ENCODE measurements around the gene CELF2.

CELF2 gene

GRCh38 chr10:11282661-11283060 lies 265.0 kb downstream of the CELF2 start:
- DNase-seq = no peak

- DNase-seq = no peak
Measured at GRCh38 chr10:11284291-11285085, 266.8 kb downstream of the CELF2 start.

DNA sequence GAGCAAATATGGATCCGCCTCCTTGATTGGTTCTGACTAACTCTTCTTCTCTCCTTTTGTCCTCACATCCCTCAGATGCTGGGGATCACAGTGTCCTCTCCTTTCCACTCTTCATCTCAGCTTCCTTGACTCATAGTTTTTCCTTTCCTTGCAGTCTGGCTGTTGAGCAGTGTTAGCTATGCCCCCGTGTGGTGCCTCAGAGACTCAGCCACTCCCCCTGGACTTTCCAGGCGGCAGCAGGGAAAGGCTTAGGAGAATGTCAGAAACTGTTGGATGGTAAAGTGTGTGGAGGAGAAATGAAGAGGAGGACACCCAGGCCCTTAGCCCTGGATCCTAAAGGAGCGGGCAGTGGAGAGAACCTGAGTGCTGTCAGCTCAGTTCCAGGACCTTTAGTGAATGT lies 267.5 kb downstream of the CELF2 start:
- no peak for DNase-seq

DNA sequence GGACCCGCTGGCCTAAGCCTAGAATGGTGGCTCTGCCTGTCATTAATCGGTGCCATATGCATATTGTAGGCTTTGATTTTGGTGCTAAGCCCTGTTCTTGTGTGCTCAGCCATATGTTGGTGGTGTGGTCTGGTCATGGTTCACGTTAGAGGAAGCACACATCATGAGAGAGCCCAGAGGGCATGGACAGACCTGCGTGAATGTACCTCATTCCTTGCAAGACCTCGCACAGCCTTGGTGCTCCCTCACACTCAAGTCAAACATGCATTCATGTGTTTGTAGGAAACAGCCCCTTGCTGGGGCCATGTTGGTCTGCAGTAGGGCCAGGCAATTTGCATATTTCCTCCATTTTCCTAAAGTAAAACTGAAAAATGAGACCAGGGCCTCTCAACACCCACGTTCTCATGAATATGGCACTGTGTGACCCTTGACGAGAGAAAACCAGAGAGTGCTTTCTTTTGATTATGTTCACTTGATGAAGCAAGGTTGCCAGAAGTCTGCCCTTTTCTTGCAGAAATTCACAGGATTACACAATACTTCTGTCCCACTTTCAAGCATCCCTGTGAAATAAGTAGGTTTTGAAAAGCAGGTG lies 268.7 kb downstream of the CELF2 start:
- peak; percentile 59 to 81 for DNase-seq

DNA sequence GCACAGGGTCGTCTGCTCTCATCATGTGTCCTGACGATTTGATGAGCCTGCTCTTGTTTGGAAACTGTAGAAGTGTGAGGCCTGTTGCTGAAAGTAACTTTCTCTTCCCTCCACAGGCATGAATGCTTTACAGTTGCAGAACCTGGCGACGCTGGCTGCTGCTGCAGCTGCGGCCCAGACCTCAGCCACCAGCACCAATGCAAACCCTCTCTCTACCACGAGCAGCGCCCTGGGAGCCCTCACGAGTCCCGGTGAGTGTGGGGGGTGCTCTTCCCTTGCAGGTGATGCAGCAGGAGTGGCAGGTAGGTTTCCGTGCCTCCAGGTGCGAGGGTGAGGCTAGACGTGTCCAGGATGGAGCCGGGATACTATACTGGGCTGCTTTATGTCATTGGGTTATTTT lies 270.6 kb downstream of the CELF2 start:
- no peak for DNase-seq

GRCh38 chr10:11290156-11290890 lies 272.7 kb downstream of the CELF2 start:
- no peak for DNase-seq

DNA sequence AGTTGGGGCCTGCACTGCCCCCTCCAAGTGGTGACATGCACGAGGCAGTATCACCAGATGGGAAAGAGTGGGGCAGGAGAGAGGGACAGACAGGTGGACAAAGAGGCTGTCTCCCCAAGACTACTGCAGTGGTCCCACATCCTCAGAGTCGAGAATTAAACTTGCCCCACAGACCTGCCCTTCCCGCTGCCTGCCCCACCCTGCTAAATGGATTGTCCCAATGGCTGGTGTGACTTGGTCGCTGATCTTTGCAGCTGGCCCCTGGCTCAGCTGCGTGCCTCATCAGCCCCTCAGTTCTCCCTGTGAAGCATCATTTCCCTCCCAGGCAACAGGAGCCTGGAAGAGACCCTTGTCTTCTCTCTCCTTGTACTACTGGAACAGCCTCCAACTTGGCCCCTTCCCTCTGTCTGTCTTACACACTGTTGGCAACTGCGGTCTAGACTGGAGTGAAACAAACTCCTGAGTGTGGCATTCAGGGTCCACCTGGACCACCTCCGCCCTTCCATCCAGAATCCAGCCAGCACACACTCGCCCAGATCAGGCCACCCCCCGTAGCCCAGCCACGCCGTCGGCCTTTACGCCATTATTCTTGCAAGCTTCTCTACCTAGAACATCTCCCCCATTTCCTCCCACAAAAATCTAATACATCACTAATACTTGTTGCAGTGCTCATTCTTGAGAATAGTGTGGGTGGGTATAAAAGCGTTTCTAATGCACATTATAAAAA lies 275.1 kb downstream of the CELF2 start:
- no peak for DNase-seq

GRCh38 chr10:11293332-11293731 lies 275.7 kb downstream of the CELF2 start:
- no peak for DNase-seq

DNA sequence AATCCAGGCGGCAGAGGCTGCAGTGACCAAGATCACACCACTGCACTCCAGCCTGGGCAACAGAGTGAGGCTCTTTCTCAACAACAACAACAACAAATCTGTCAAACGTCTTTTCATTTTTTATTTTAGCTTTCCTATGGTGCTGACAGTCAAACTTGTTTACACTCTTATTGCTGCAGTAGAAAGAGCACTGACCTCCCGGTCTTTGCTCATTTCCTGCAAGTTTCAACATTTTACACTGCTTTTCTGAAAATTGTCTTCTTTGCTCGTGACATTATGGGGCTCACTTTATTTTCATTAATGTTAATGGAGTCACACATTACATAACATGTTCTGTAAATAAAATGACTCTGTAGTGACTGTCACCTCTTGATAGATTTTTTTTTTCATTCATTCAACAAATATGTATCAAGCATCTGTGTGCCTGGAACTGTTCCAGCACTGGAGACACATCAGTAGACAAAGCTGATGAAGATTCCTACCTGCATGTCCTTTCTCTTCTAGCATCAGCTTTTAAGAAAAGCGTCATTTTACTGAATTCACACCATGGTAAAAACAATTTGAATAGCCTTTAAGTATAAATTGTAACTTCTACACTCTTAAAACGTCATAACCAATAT lies 277.3 kb downstream of the CELF2 start:
- DNase-seq = no peak

GRCh38 chr10:11295492-11295891 lies 277.8 kb downstream of the CELF2 start:
- DNase-seq = no peak

GRCh38 chr10:11297136-11297535 lies 279.5 kb downstream of the CELF2 start:
- DNase-seq = no peak

GRCh38 chr10:11298116-11298515 lies 280.4 kb downstream of the CELF2 start:
- no peak for DNase-seq

DNA sequence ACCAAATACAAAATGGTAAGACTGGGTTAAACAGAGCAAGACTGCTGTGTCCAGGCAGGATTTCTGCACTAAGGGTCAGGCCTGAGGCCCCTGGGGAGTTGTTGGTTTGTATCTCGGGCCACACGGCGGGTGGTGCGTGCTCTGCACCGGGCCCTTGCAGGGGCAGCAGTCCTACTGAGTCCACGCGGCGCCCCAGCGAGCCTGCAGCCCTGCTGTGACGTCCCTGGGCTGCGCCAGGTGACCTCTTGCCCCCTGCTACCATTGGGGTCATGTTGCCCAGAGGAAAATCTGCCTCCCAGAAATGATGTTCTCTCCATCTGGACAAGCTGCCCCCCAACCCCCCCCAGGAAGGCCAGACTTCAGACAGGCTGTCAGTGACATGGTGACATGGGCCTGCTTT lies 281.5 kb downstream of the CELF2 start:
- no peak for DNase-seq

DNA sequence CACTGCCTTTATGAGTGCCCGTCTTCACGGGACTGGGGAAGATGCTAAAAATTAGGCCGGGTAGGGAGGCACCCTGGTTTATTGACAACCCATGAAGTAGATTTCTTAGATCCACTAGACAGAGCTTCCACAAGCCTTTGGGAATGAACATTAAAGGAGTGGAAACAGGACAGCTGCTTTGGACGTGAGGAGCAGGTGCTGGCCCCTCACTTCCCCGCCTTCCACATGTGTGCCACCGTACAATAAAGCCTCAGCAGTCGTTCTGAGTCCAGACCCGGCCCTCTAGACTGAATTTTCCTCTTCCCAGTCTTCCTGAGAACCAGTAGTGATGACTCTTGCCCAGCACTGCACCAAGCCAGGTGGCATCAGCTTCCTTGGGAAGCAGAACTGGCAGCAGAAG lies 282.4 kb downstream of the CELF2 start:
- DNase-seq = no peak

DNA sequence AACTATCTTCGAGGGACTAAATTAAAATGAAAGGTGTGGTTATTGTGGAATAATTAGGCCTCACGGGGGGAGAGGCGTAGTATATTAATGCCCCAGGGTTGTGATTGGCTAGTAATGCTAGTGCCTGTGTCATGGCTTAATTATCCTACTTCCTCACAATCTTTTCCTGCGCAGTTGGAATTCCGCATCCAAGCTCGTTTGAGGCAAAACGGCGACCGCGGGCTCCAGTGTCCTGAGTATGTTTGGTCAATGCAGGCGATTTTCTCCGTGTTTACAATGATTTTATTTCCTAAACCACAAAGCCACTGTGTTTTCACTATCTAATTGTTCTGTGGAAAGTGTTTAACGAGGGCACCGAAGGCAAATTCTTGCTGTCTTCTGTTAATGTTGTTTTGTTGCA lies 282.9 kb downstream of the CELF2 start:
- DNase-seq = no peak

GRCh38 chr10:11301571-11302111 lies 284.0 kb downstream of the CELF2 start:
- DNase-seq = no peak

GRCh38 chr10:11302181-11302580 lies 284.5 kb downstream of the CELF2 start:
- DNase-seq = no peak

- DNase-seq = no peak
Measured at GRCh38 chr10:11303361-11304170, 285.9 kb downstream of the CELF2 start.

DNA sequence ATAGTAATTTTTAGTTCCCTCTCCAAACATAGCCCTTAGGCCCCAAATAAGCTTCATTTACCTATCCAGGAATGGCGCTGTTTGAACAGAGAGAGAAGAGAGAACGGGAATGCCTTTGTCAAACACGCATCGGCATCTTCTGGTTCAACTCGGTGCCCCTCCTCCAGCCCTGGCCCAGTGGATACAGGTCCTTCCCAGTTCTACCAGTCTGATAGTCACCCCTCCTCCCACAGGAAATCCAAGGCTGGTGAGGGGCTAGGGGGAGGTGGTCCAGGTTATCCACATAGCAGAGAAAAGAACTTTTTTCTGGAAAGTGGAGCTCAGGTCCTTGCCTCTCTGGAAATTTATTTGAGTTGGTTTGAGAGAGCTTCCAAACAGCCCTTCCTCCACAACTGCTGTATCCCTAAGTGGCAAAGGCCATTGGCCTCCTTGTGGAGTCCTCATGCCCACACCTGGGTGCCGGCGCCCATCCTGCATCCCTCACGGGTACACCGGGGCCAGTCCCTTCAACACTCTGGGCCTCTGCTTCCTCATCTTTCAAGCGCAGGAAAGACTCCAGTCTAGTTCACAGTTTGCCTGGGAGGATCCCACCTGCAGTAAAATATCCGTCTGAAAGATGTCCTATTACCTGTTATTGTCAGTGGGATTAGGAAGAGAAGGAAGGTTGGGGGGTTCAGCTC lies 287.4 kb downstream of the CELF2 start:
- no peak for DNase-seq

GRCh38 chr10:11305825-11306593 lies 288.3 kb downstream of the CELF2 start:
- no peak for DNase-seq

Measured in inflammatory macrophage treated with lipopolysaccharide for 1 hour (primary cell).